Measurements from ENCODE around the gene SMYD3.

Gene SMYD3

GRCh38 chr1:246503341-246503740 is 3.7 kb downstream of the SMYD3 start:
- H3K9me3 ChIP-seq (ENCODE audit: control insufficient read depth, low read length) = no peaks in the 10 kb centered on the region
- WGBS, 2 experiments (ENCODE audit: insufficient coverage in 2 of 2) = 79 to 88% methylated on average over 2 to 6 of the region's 7 CpGs
- no peak overlapping the region for H3K27ac ChIP-seq (ENCODE audit: low read depth, low read length, severe bottlenecking)
- H3K4me3 ChIP-seq (ENCODE audit: extremely low read depth, insufficient read depth, low read length, poor library complexity, severe bottlenecking) = no peak overlapping the region
- no peaks in the 10 kb centered on the region for H3K4me1 ChIP-seq (ENCODE audit: control insufficient read depth, insufficient read depth, low read length, poor library complexity, severe bottlenecking)
- no peaks in the 10 kb centered on the region for H3K36me3 ChIP-seq (ENCODE audit: control insufficient read depth, insufficient read depth, low read length)

GRCh38 chr1:246497331-246497915 is 9.7 kb downstream of the SMYD3 start:
- Histone ChIP-seq H3K4me1 (ENCODE audit: control insufficient read depth, insufficient read depth, low read length, poor library complexity, severe bottlenecking) (no peaks in the 10 kb centered on the region), H3K27ac (ENCODE audit: low read depth, low read length, severe bottlenecking) (no peak overlapping the region), H3K4me3 (ENCODE audit: extremely low read depth, insufficient read depth, low read length, poor library complexity, severe bottlenecking) (no peak overlapping the region), H3K9me3 (ENCODE audit: control insufficient read depth, low read length) (no peaks in the 10 kb centered on the region), H3K36me3 (ENCODE audit: control insufficient read depth, insufficient read depth, low read length) (no peaks in the 10 kb centered on the region)
- no CpG with 5 or more reads among the region's 2 CpGs for WGBS, 2 experiments (ENCODE audit: insufficient coverage in 2 of 2)

GRCh38 chr1:246492611-246493245 is 14.4 kb downstream of the SMYD3 start:
- 0% methylated on average over 1 of the region's 3 CpGs; no CpG with 5 or more reads in 1 of the 2 experiments for WGBS, 2 experiments (ENCODE audit: insufficient coverage in 2 of 2)
- no peak overlapping the region for H3K4me3 ChIP-seq (ENCODE audit: extremely low read depth, insufficient read depth, low read length, poor library complexity, severe bottlenecking)

GRCh38 chr1:246491551-246492053 is 15.5 kb downstream of the SMYD3 start:
- no peaks in the 10 kb centered on the region for H3K9me3 ChIP-seq (ENCODE audit: control insufficient read depth, low read length)
- no peaks in the 10 kb centered on the region for H3K36me3 ChIP-seq (ENCODE audit: control insufficient read depth, insufficient read depth, low read length)
- H3K4me3 ChIP-seq (ENCODE audit: extremely low read depth, insufficient read depth, low read length, poor library complexity, severe bottlenecking) = no peak overlapping the region
- peaks cover 2% of the 10 kb centered on the region for H3K4me1 ChIP-seq (ENCODE audit: control insufficient read depth, insufficient read depth, low read length, poor library complexity, severe bottlenecking)
- WGBS, 2 experiments (ENCODE audit: insufficient coverage in 2 of 2) = 91 to 100% methylated on average over 2 to 4 of the region's 7 CpGs
- no peak overlapping the region for H3K27ac ChIP-seq (ENCODE audit: low read depth, low read length, severe bottlenecking)

More at GRCh38 chr1:246492611-246493245, 14.4 kb downstream of the SMYD3 start:
- Histone ChIP-seq H3K36me3 (ENCODE audit: control insufficient read depth, insufficient read depth, low read length) (no peaks in the 10 kb centered on the region), H3K27ac (ENCODE audit: low read depth, low read length, severe bottlenecking) (peak overlapping the region; percentile 1), H3K4me1 (ENCODE audit: control insufficient read depth, insufficient read depth, low read length, poor library complexity, severe bottlenecking) (peaks cover 2% of the 10 kb centered on the region), H3K9me3 (ENCODE audit: control insufficient read depth, low read length) (no peaks in the 10 kb centered on the region)

- no peak overlapping the region for H3K4me3 ChIP-seq (ENCODE audit: extremely low read depth, insufficient read depth, low read length, poor library complexity, severe bottlenecking)
- H3K36me3 ChIP-seq (ENCODE audit: control insufficient read depth, insufficient read depth, low read length) = no peaks in the 10 kb centered on the region
- no peaks in the 10 kb centered on the region for H3K9me3 ChIP-seq (ENCODE audit: control insufficient read depth, low read length)
- 84 to 100% methylated on average over 4 of the region's 6 CpGs for WGBS, 2 experiments (ENCODE audit: insufficient coverage in 2 of 2)
- peaks cover 2% of the 10 kb centered on the region for H3K4me1 ChIP-seq (ENCODE audit: control insufficient read depth, insufficient read depth, low read length, poor library complexity, severe bottlenecking)
- no peak overlapping the region for H3K27ac ChIP-seq (ENCODE audit: low read depth, low read length, severe bottlenecking)
These were observed 18.4 kb downstream of the SMYD3 start for GRCh38 chr1:246488674-246489073.

- H3K4me3 ChIP-seq (ENCODE audit: extremely low read depth, insufficient read depth, low read length, poor library complexity, severe bottlenecking) = no peak overlapping the region
- no peaks in the 10 kb centered on the region for H3K36me3 ChIP-seq (ENCODE audit: control insufficient read depth, insufficient read depth, low read length)
- no peak overlapping the region for H3K27ac ChIP-seq (ENCODE audit: low read depth, low read length, severe bottlenecking)
- H3K9me3 ChIP-seq (ENCODE audit: control insufficient read depth, low read length) = no peaks in the 10 kb centered on the region
- H3K4me1 ChIP-seq (ENCODE audit: control insufficient read depth, insufficient read depth, low read length, poor library complexity, severe bottlenecking) = no peaks in the 10 kb centered on the region
These were observed 23.5 kb downstream of the SMYD3 start for GRCh38 chr1:246483569-246483933.

- 100% methylated on average over 1 of the region's 4 CpGs for WGBS, 2 experiments (ENCODE audit: insufficient coverage in 2 of 2)
- H3K27ac ChIP-seq (ENCODE audit: low read depth, low read length, severe bottlenecking) = no peak overlapping the region
- H3K4me3 ChIP-seq (ENCODE audit: extremely low read depth, insufficient read depth, low read length, poor library complexity, severe bottlenecking) = no peak overlapping the region
- H3K9me3 ChIP-seq (ENCODE audit: control insufficient read depth, low read length) = no peaks in the 10 kb centered on the region
- no peaks in the 10 kb centered on the region for H3K36me3 ChIP-seq (ENCODE audit: control insufficient read depth, insufficient read depth, low read length)
- H3K4me1 ChIP-seq (ENCODE audit: control insufficient read depth, insufficient read depth, low read length, poor library complexity, severe bottlenecking) = no peaks in the 10 kb centered on the region
These were observed 24.1 kb downstream of the SMYD3 start for GRCh38 chr1:246482805-246483568.

GRCh38 chr1:246479061-246479460 is 28.0 kb downstream of the SMYD3 start:
- no peak overlapping the region for H3K27ac ChIP-seq (ENCODE audit: low read depth, low read length, severe bottlenecking)
- no peaks in the 10 kb centered on the region for H3K4me1 ChIP-seq (ENCODE audit: control insufficient read depth, insufficient read depth, low read length, poor library complexity, severe bottlenecking)
- 90 to 100% methylated on average over 1 to 2 of the region's 2 CpGs for WGBS, 2 experiments (ENCODE audit: insufficient coverage in 2 of 2)

GRCh38 chr1:246477634-246478033 is 29.4 kb downstream of the SMYD3 start:
- no peaks in the 10 kb centered on the region for H3K36me3 ChIP-seq (ENCODE audit: control insufficient read depth, insufficient read depth, low read length)
- no peaks in the 10 kb centered on the region for H3K4me1 ChIP-seq (ENCODE audit: control insufficient read depth, insufficient read depth, low read length, poor library complexity, severe bottlenecking)
- no peaks in the 10 kb centered on the region for H3K9me3 ChIP-seq (ENCODE audit: control insufficient read depth, low read length)
- 100% methylated on average over 1 of the region's 2 CpGs; no CpG with 5 or more reads in 1 of the 2 experiments for WGBS, 2 experiments (ENCODE audit: insufficient coverage in 2 of 2)
- no peak overlapping the region for H3K27ac ChIP-seq (ENCODE audit: low read depth, low read length, severe bottlenecking)
- H3K4me3 ChIP-seq (ENCODE audit: extremely low read depth, insufficient read depth, low read length, poor library complexity, severe bottlenecking) = no peak overlapping the region

More at GRCh38 chr1:246479061-246479460, 28.0 kb downstream of the SMYD3 start:
- no peaks in the 10 kb centered on the region for H3K9me3 ChIP-seq (ENCODE audit: control insufficient read depth, low read length)
- no peak overlapping the region for H3K4me3 ChIP-seq (ENCODE audit: extremely low read depth, insufficient read depth, low read length, poor library complexity, severe bottlenecking)
- no peaks in the 10 kb centered on the region for H3K36me3 ChIP-seq (ENCODE audit: control insufficient read depth, insufficient read depth, low read length)

GRCh38 chr1:246476771-246477170 is 30.3 kb downstream of the SMYD3 start:
- Histone ChIP-seq H3K27ac (ENCODE audit: low read depth, low read length, severe bottlenecking) (no peak overlapping the region), H3K4me1 (ENCODE audit: control insufficient read depth, insufficient read depth, low read length, poor library complexity, severe bottlenecking) (no peaks in the 10 kb centered on the region), H3K36me3 (ENCODE audit: control insufficient read depth, insufficient read depth, low read length) (no peaks in the 10 kb centered on the region), H3K4me3 (ENCODE audit: extremely low read depth, insufficient read depth, low read length, poor library complexity, severe bottlenecking) (no peak overlapping the region), H3K9me3 (ENCODE audit: control insufficient read depth, low read length) (no peaks in the 10 kb centered on the region)
- 80 to 100% methylated on average over 1 of the region's 1 CpG for WGBS, 2 experiments (ENCODE audit: insufficient coverage in 2 of 2)

Measured in mesodermal cell (in vitro differentiated cells).